ENCODE data around the gene RPL28. TPM values are rescaled to one million over a fixed set of nuclear protein-coding genes. Genes with fewer than 3 reads are reported as not detected.

Gene RPL28
- total RNA-seq, 1 donor from 2014 or later = 569 TPM

Other genes with a start within 250 kb of the RPL28 start
- 54.1 TPM for gene TNNT1, start 236.7 kb upstream of the RPL28 start, total RNA-seq
- 4,564 TPM for gene TNNI3, start 228.2 kb upstream of the RPL28 start, total RNA-seq
- gene DNAAF3, start 219.3 kb upstream of the RPL28 start, total RNA-seq = 0.59 TPM
- not detected for gene SYT5, start 205.6 kb upstream of the RPL28 start, total RNA-seq
- 0.54 TPM for gene PTPRH, start 176.4 kb upstream of the RPL28 start, total RNA-seq
- 2.3 TPM for gene TMEM86B, start 157.2 kb upstream of the RPL28 start, total RNA-seq
- 37.1 TPM for gene PPP6R1, start 126.9 kb upstream of the RPL28 start, total RNA-seq
- gene HSPBP1, start 105.8 kb upstream of the RPL28 start, total RNA-seq = 29.2 TPM
- 1.6 TPM for gene BRSK1, start 101.9 kb upstream of the RPL28 start, total RNA-seq
- 1.7 TPM for gene TMEM150B, start 60.6 kb upstream of the RPL28 start, total RNA-seq
- gene KMT5C, start 46.1 kb upstream of the RPL28 start, total RNA-seq = 6.6 TPM
- gene COX6B2, start 31.2 kb upstream of the RPL28 start, total RNA-seq = not detected
- not detected for gene GARIN5B, start 22.7 kb upstream of the RPL28 start, total RNA-seq
- not detected for gene IL11, start 15.5 kb upstream of the RPL28 start, total RNA-seq
- not detected for gene TMEM190, start 9.1 kb upstream of the RPL28 start, total RNA-seq
- gene TMEM238, start 1.6 kb upstream of the RPL28 start, total RNA-seq = 1.0 TPM
- gene UBE2S, start 21.9 kb downstream of the RPL28 start, total RNA-seq = 22.6 TPM
- gene SHISA7, start 57.4 kb downstream of the RPL28 start, total RNA-seq = not detected
- 48.9 TPM for gene ISOC2, start 75.7 kb downstream of the RPL28 start, total RNA-seq
- gene C19orf85, start 78.8 kb downstream of the RPL28 start, total RNA-seq = not detected
- 4.7 TPM for gene ZNF628, start 90.7 kb downstream of the RPL28 start, total RNA-seq
- 2.9 TPM for gene NAT14, start 99.3 kb downstream of the RPL28 start, total RNA-seq
- 2.6 TPM for gene SSC5D, start 102.5 kb downstream of the RPL28 start, total RNA-seq
- 15.6 TPM for gene SBK2, start 151.2 kb downstream of the RPL28 start, total RNA-seq
- gene SBK3, start 159.6 kb downstream of the RPL28 start, total RNA-seq = 27.4 TPM
- gene ZNF579, start 194.9 kb downstream of the RPL28 start, total RNA-seq = 13.6 TPM
- 13.0 TPM for gene FIZ1, start 213.6 kb downstream of the RPL28 start, total RNA-seq
- gene ZNF524, start 214.4 kb downstream of the RPL28 start, total RNA-seq = 17.5 TPM
- gene ZNF865, start 219.7 kb downstream of the RPL28 start, total RNA-seq = 17.4 TPM
- gene ZNF784, start 238.6 kb downstream of the RPL28 start, total RNA-seq = 11.7 TPM

All from Right ventricle myocardium superior (tissue), 1 donor.